SK-N-SH (cell line): ENCODE data around the gene GMPPA. TPM values are rescaled to one million over a fixed set of nuclear protein-coding genes. Genes with fewer than 3 reads are reported as not detected.

ENCODE experiments used
- CTCF ChIA-PET: fragments of 300-600, 350-600 bp; formaldehyde crosslinking; extraction: SDS; loops from one replicate; lab custom pipeline; 2021; lab: Yijun Ruan, JAX
- POLR2A ChIA-PET: fragments of 350-600 bp; sonication (Branson Sonifier 250); formaldehyde crosslinking; extraction: SDS; loops from one replicate; lab custom pipeline; 2020; ENCODE audit warnings: antibody characterized with exemption, inconsistent platforms; lab: Yijun Ruan, JAX
- DNase-seq: peaks from one replicate; pipeline ENCODE4 v3.0.0; 2012
- H2AFZ ChIP-seq: fragments of 200-600 bp; sonication (generic); 2 replicates; pipeline ENCODE4 v1.8.1; 2016; ENCODE audit warnings: antibody characterized with exemption, mild to moderate bottlenecking, low read depth
- H3F3A ChIP-seq: fragments of 200-600 bp; sonication (generic); replicated peaks from 2 replicates; pipeline ENCODE3; 2016; ENCODE audit warnings: antibody characterized with exemption, mild to moderate bottlenecking; ENCODE audit not compliant: insufficient read depth
- H3K27ac ChIP-seq, 2 experiments: fragments of 200-500 bp in 1 of 2; fragments of 200-600 bp in 1 of 2; sonication (Bioruptor generic) in 1 of 2; sonication (generic), shearing (Covaris generic) in 1 of 2; 2 replicates each; pipeline versions ENCODE4 v1.5.1 to v1.6.1; 2014 to 2016; ENCODE audit warnings: low read depth in 2 of 2, inconsistent platforms in 1 of 2, low read length in 1 of 2, mild to moderate bottlenecking in 1 of 2, mixed read lengths in 1 of 2
- H3K27me3 ChIP-seq: fragments of 200-600 bp; sonication (generic), shearing (Covaris generic); 2 replicates; pipeline ENCODE4 v1.6.1; 2016; ENCODE audit warnings: mixed run types; ENCODE audit not compliant: insufficient read depth
- H3K36me3 ChIP-seq, 2 experiments: fragments of 200-500 bp in 1 of 2; fragments of 200-600 bp in 1 of 2; sonication (Bioruptor generic) in 1 of 2; sonication (generic) in 1 of 2; replicated peaks in 1 of 2; 2 replicates each; pipeline versions ENCODE3 to v1.5.1; 2014 to 2016; ENCODE audit warnings: low read length in 1 of 2, mild to moderate bottlenecking in 1 of 2; ENCODE audit not compliant: insufficient read depth in 2 of 2, control insufficient read depth in 1 of 2
- H3K4me1 ChIP-seq, 2 experiments: fragments of 200-500 bp in 1 of 2; fragments of 200-600 bp in 1 of 2; sonication (Bioruptor generic) in 1 of 2; sonication (generic), shearing (Covaris generic) in 1 of 2; 2 replicates each; pipeline versions ENCODE4 v1.5.1 to v1.6.1; 2014 to 2016; ENCODE audit warnings: low read depth in 1 of 2, low read length in 1 of 2, mixed run types in 1 of 2; ENCODE audit not compliant: insufficient read depth in 2 of 2, control insufficient read depth in 1 of 2
- H3K4me2 ChIP-seq: fragments of 200-600 bp; sonication (generic), shearing (Covaris generic); 2 replicates; pipeline ENCODE4 v1.6.1; 2017; ENCODE audit warnings: mixed run types
- H3K4me3 ChIP-seq, 2 experiments: fragments of 200-500 bp in 1 of 2; fragments of 200-600 bp in 1 of 2; sonication (Bioruptor generic) in 1 of 2; sonication (generic), shearing (Covaris generic) in 1 of 2; 2 replicates each; pipeline versions ENCODE4 v1.5.1 to v1.8.1; 2014 to 2016; ENCODE audit warnings: low read depth in 2 of 2, inconsistent platforms in 1 of 2, low read length in 1 of 2, mild to moderate bottlenecking in 1 of 2, mixed read lengths in 1 of 2, moderate library complexity in 1 of 2
- H3K79me2 ChIP-seq: fragments of 200-600 bp; sonication (generic); 2 replicates; pipeline ENCODE4 v1.8.1; 2017; ENCODE audit warnings: mild to moderate bottlenecking; ENCODE audit not compliant: insufficient read depth
- H3K9ac ChIP-seq: fragments of 200-600 bp; sonication (generic); 2 replicates; pipeline ENCODE4 v1.6.1; 2017; ENCODE audit warnings: mixed run types
- H3K9me2 ChIP-seq: fragments of 200-600 bp; sonication (generic); 2 replicates; pipeline ENCODE4 v1.6.1; 2017; ENCODE audit warnings: mixed run types
- H3K9me3 ChIP-seq: fragments of 200-600 bp; sonication (generic); 2 replicates; pipeline ENCODE4 v1.6.1; 2017; ENCODE audit warnings: mixed run types, mild to moderate bottlenecking, moderate library complexity
- H4K20me1 ChIP-seq: fragments of 200-600 bp; sonication (generic); 2 replicates; pipeline ENCODE4 v1.6.1; 2017; ENCODE audit warnings: mild to moderate bottlenecking, mixed run types; ENCODE audit not compliant: insufficient read depth
- ELF1 ChIP-seq: IDR thresholded peaks from 2 replicates; pipeline ENCODE4 v1.4.0; 2012
- EZH2phosphoT487 ChIP-seq: fragments of 200-600 bp; sonication (generic); IDR thresholded peaks from 2 replicates; pipeline ENCODE4 v1.6.1; 2017; ENCODE audit warnings: low read depth, mixed run types, mild to moderate bottlenecking, antibody characterized with exemption, moderate library complexity, borderline replicate concordance
- FOSL2 ChIP-seq: IDR thresholded peaks from 2 replicates; pipeline ENCODE4 v1.4.0; 2012; ENCODE audit warnings: low read depth, mild to moderate bottlenecking, moderate library complexity, borderline replicate concordance
- FOXJ3 ChIP-seq: sonication (generic); formaldehyde crosslinking; IDR thresholded peaks from 2 replicates; pipeline ENCODE4 v1.5.1; 2020; ENCODE audit warnings: mild to moderate bottlenecking, missing genetic modification reagents
- FOXM1 ChIP-seq: IDR thresholded peaks from 2 replicates; pipeline ENCODE4 v1.4.0; 2012; ENCODE audit warnings: low read depth, mild to moderate bottlenecking
- IRF3 ChIP-seq: fragments of 150-350 bp; IDR thresholded peaks from 2 replicates; pipeline ENCODE4 v1.6.1; 2016; ENCODE audit warnings: mild to moderate bottlenecking, low read depth, low read length
- JUND ChIP-seq: IDR thresholded peaks from 2 replicates; pipeline ENCODE4 v1.4.0; 2012
- MAX ChIP-seq: IDR thresholded peaks from 2 replicates; pipeline ENCODE4 v1.4.0; 2012; ENCODE audit warnings: low read depth
- MXI1 ChIP-seq: IDR thresholded peaks from 2 replicates; pipeline ENCODE4 v1.6.1; 2012; ENCODE audit warnings: mild to moderate bottlenecking, low read depth, low read length, improper control_type of control experiment
- NFIC ChIP-seq: IDR thresholded peaks from 2 replicates; pipeline ENCODE4 v1.4.0; 2012; ENCODE audit warnings: borderline replicate concordance
- POLR2AphosphoS5 ChIP-seq: IDR thresholded peaks from 2 replicates; pipeline ENCODE4 v1.6.1; 2012; ENCODE audit warnings: low read depth, low read length
- REST ChIP-seq: IDR thresholded peaks from 2 replicates; pipeline ENCODE4 v1.6.1; 2012; ENCODE audit warnings: mild to moderate bottlenecking, low read depth, low read length, moderate library complexity
- RFX5 ChIP-seq: IDR thresholded peaks from 2 replicates; pipeline ENCODE4 v1.6.1; 2012; ENCODE audit warnings: mild to moderate bottlenecking, improper control_type of control experiment, low read length
- RXRA ChIP-seq: IDR thresholded peaks from 2 replicates; pipeline ENCODE4 v1.4.0; 2012; ENCODE audit warnings: low read depth, mild to moderate bottlenecking, borderline replicate concordance
- SIN3A ChIP-seq: IDR thresholded peaks from 2 replicates; pipeline ENCODE4 v1.6.1; 2012; ENCODE audit warnings: low read depth, mild to moderate bottlenecking, low read length, moderate library complexity, borderline replicate concordance
- SMC3 ChIP-seq: IDR thresholded peaks from 2 replicates; pipeline ENCODE4 v1.6.1; 2012; ENCODE audit warnings: low read depth, low read length, improper control_type of control experiment
- TCF12 ChIP-seq: IDR thresholded peaks from 2 replicates; pipeline ENCODE4 v1.4.0; 2012
- TEAD4 ChIP-seq: IDR thresholded peaks from 2 replicates; pipeline ENCODE4 v1.4.0; 2012; ENCODE audit warnings: mild to moderate bottlenecking, borderline replicate concordance; ENCODE audit not compliant: insufficient read depth
- YY1 ChIP-seq: IDR thresholded peaks from 2 replicates; pipeline ENCODE4 v1.4.0; 2012; ENCODE audit warnings: low read depth, mild to moderate bottlenecking
- ZBTB33 ChIP-seq: IDR thresholded peaks from 2 replicates; pipeline ENCODE4 v1.4.0; 2012; ENCODE audit warnings: low read depth, borderline replicate concordance
- WGBS: methylation state at CpG from one replicate; pipeline ENCODE4 v1.1.6; 2017; ENCODE audit warnings: low lambda C conversion rate; 5-methylcytosine and 5-hydroxymethylcytosine counted together
- polyA plus RNA-seq, 3 experiments: library from polyadenylated mRNA; depleted of rRNA; stranded (reverse); fragments of >200 nt; gene quantifications; 2 replicates each; pipeline ENCODE4 v1.2.3, GENCODE V29; 2012

GMPPA gene
- polyA plus RNA-seq, 1 of the 3 experiments (the other 2 are of a cell fraction): 61.3 TPM

GRCh38 chr2:219533930-219534661, 35.4 kb downstream of the GMPPA start (continued):
- TF ChIP-seq REST (no peak), ELF1 (no peak), RFX5 (no peak), EZH2phosphoT487 (no peak), MXI1 (no peak)

GRCh38 chr2:219536425-219536824, 37.7 kb downstream of the GMPPA start:
- ChIA-PET POLR2A (no interaction called here), CTCF (interaction anchor here (1.2 to 62.1 kb wide), 6 partner anchors 8 to 147 kb away, joined by 3 to 2824 read pairs (median 14); partner anchors contain the start of genes ASIC4 and GMPPA)
- Histone ChIP-seq H3K27me3 (no peaks in the 10 kb centered on the region), H3K27ac (no peak overlapping the region), H2AFZ (no peak overlapping the region), H3F3A (no peaks in the 10 kb centered on the region), H3K9ac (no peak overlapping the region), H3K9me3 (no peaks in the 10 kb centered on the region), H3K4me3 (no peak overlapping the region), H3K9me2 (no peaks in the 10 kb centered on the region), H3K4me1 (peaks cover 0 to 7% of the 10 kb centered on the region in 2 experiments; a peak in 1 of 4 replicates), H3K36me3 (peaks cover 9 to 28% of the 10 kb centered on the region in 2 experiments), H3K4me2 (no peak overlapping the region), H4K20me1 (peaks cover 10% of the 10 kb centered on the region), H3K79me2 (no peaks in the 10 kb centered on the region)
- 88% methylated on average over 15 of the region's 16 CpGs for WGBS
- DNase-seq: no peak
- no peak for TF ChIP-seq JUND
- no peak for TF ChIP-seq TEAD4
- no peak for TF ChIP-seq YY1
- no peak for TF ChIP-seq NFIC
- no peak for TF ChIP-seq IRF3
- TF ChIP-seq SIN3A: no peak
- no peak for TF ChIP-seq POLR2AphosphoS5
- TF ChIP-seq SMC3: no peak
- TF ChIP-seq ELF1: no peak
- TF ChIP-seq ZBTB33: no peak
- no peak for TF ChIP-seq REST
- no peak for TF ChIP-seq RFX5
- no peak for TF ChIP-seq FOXJ3
- TF ChIP-seq MAX: no peak
- TF ChIP-seq FOXM1: no peak
- TF ChIP-seq TCF12: no peak
- no peak for TF ChIP-seq FOSL2
- TF ChIP-seq RXRA: no peak
